Measurements from ENCODE around the gene TOX3.

- TF ChIP-seq POLR2A (IDR thresholded peaks at IDR 0.05; ENCODE audit: low read depth, low read length) (no peak), RELA (IDR thresholded peaks at IDR 0.05; ENCODE audit: borderline replicate concordance, partially characterized antibody) (no peak), JUND (IDR thresholded peaks at IDR 0.05; ENCODE audit: low read depth, low read length) (no peak), POLR2AphosphoS5 (IDR thresholded peaks at IDR 0.05; ENCODE audit: low read length) (no peak), DPF2 (IDR thresholded peaks at IDR 0.05) (no peak), NFYA (IDR thresholded peaks at IDR 0.05; ENCODE audit: borderline replicate concordance, low read depth, low read length) (no peak), HCFC1 (IDR thresholded peaks at IDR 0.05; ENCODE audit: low read length) (no peak), ATF2 (IDR thresholded peaks at IDR 0.05; ENCODE audit: low read length) (no peak), MEF2A (IDR thresholded peaks at IDR 0.05; ENCODE audit: insufficient read depth, low read depth, low read length) (no peak), BACH1 (IDR thresholded peaks at IDR 0.05; ENCODE audit: borderline replicate concordance) (no peak), MYC (IDR thresholded peaks at IDR 0.05; ENCODE audit: insufficient read depth, insufficient read length, insufficient replicate concordance, low read length, severe bottlenecking) (no peak)
- TF ChIP-seq, protein P1, sequence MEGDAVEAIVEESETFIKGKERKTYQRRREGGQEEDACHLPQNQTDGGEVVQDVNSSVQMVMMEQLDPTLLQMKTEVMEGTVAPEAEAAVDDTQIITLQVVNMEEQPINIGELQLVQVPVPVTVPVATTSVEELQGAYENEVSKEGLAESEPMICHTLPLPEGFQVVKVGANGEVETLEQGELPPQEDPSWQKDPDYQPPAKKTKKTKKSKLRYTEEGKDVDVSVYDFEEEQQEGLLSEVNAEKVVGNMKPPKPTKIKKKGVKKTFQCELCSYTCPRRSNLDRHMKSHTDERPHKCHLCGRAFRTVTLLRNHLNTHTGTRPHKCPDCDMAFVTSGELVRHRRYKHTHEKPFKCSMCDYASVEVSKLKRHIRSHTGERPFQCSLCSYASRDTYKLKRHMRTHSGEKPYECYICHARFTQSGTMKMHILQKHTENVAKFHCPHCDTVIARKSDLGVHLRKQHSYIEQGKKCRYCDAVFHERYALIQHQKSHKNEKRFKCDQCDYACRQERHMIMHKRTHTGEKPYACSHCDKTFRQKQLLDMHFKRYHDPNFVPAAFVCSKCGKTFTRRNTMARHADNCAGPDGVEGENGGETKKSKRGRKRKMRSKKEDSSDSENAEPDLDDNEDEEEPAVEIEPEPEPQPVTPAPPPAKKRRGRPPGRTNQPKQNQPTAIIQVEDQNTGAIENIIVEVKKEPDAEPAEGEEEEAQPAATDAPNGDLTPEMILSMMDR (IDR thresholded peaks at IDR 0.05 in 2 of 3, conservative IDR thresholded peaks at IDR 0.05 in 1 of 3; ENCODE audit: control insufficient read depth in 2 of 3, extremely low read depth in 1 of 3, insufficient read depth in 1 of 3, low read depth in 3 of 3, low read length in 3 of 3): no peak
- TF ChIP-seq, protein P2, sequence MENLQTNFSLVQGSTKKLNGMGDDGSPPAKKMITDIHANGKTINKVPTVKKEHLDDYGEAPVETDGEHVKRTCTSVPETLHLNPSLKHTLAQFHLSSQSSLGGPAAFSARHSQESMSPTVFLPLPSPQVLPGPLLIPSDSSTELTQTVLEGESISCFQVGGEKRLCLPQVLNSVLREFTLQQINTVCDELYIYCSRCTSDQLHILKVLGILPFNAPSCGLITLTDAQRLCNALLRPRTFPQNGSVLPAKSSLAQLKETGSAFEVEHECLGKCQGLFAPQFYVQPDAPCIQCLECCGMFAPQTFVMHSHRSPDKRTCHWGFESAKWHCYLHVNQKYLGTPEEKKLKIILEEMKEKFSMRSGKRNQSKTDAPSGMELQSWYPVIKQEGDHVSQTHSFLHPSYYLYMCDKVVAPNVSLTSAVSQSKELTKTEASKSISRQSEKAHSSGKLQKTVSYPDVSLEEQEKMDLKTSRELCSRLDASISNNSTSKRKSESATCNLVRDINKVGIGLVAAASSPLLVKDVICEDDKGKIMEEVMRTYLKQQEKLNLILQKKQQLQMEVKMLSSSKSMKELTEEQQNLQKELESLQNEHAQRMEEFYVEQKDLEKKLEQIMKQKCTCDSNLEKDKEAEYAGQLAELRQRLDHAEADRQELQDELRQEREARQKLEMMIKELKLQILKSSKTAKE (IDR thresholded peaks at IDR 0.05; ENCODE audit: low read depth, poor library complexity, severe bottlenecking): no peak
Measured at GRCh38 chr16:52570495-52571091, 23.6 kb upstream of the TOX3 start.
